Ishikawa (cell line): ENCODE data around the gene ARHGEF7.

ENCODE experiments used
- CEBPB ChIP-seq: IDR thresholded peaks from 2 replicates; pipeline ENCODE4 v1.6.1; 2012
- CREB1 ChIP-seq: IDR thresholded peaks from 2 replicates; pipeline ENCODE4 v1.6.1; 2012; ENCODE audit warnings: low read depth
- EGR1 ChIP-seq: IDR thresholded peaks from 2 replicates; pipeline ENCODE4 v1.6.1; 2012
- EP300 ChIP-seq: IDR thresholded peaks from 2 replicates; pipeline ENCODE4 v1.6.1; 2012; ENCODE audit warnings: borderline replicate concordance
- FOXM1 ChIP-seq: IDR thresholded peaks from 2 replicates; pipeline ENCODE4 v1.6.1; 2012; ENCODE audit warnings: low read depth, borderline replicate concordance
- NFIC ChIP-seq: IDR thresholded peaks from 2 replicates; pipeline ENCODE4 v1.6.1; 2012
- RAD21 ChIP-seq: IDR thresholded peaks from 2 replicates; pipeline ENCODE4 v1.6.1; 2012; ENCODE audit warnings: low read depth
- TAF1 ChIP-seq: IDR thresholded peaks from 2 replicates; pipeline ENCODE4 v1.6.1; 2012; ENCODE audit warnings: low read depth, mild to moderate bottlenecking
- TCF12 ChIP-seq: IDR thresholded peaks from 2 replicates; pipeline ENCODE4 v1.6.1; 2012; ENCODE audit warnings: low read depth
- TEAD4 ChIP-seq: IDR thresholded peaks from 2 replicates; pipeline ENCODE4 v1.6.1; 2012
- YY1 ChIP-seq: IDR thresholded peaks from 2 replicates; pipeline ENCODE4 v1.6.1; 2012; ENCODE audit warnings: low read depth
- ZBTB7A ChIP-seq: IDR thresholded peaks from 2 replicates; pipeline ENCODE4 v1.6.1; 2012; ENCODE audit warnings: low read depth
- TF ChIP-seq, protein P1 (sequence below): IDR thresholded peaks from 2 replicates; pipeline ENCODE4 v1.6.1; 2012
- TF ChIP-seq, protein P2 (sequence below): IDR thresholded peaks from 2 replicates; pipeline ENCODE4 v1.6.1; 2012; ENCODE audit warnings: low read depth, mild to moderate bottlenecking
- TF ChIP-seq, protein P3 (sequence below): IDR thresholded peaks from 2 replicates; pipeline ENCODE4 v1.6.1; 2012

ARHGEF7 gene

DNA sequence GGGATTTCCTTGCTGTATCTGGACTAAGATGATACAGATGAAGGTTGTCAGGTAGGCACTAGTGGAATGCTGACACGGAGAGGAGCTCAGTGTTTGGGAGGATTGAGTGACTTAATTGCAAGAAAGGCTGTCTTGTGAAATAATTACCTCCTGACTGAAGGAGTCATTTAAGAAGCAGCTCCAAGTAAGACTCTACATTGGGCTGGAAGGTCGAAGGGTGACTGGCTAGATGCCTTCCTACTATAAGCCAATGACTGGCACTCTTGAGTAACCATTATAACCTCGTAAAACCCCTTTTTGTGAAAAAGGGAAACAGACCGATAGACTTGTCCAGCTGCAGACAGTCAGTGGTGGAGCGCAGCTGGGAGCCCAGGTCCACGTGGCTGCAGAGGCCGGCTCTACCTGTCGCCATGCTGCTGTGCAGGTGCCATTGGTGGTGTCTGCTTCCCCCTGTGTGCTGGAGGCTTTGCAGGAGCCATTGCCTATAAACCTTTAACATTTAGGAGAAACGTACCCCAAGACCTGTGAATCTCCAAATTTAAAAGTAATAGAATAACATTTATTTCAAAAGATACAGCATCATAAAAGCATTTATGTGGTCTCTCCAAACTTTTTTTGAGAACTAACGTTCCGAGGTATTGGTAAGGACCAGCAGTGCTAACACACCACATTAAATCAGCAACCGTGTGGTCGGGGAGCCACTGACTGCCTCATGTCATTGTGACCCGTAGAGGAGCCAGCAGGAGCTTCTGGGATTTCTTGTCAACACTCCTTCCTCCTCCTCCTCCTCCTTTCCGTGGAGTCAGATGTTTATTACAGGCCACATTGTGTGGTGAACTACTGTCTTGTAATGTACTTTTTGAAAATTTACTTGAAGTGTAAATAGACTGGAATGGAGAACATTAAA is 124.9 kb downstream of the ARHGEF7 start:
- no peak for TF ChIP-seq ZBTB7A
- TF ChIP-seq, protein P1, sequence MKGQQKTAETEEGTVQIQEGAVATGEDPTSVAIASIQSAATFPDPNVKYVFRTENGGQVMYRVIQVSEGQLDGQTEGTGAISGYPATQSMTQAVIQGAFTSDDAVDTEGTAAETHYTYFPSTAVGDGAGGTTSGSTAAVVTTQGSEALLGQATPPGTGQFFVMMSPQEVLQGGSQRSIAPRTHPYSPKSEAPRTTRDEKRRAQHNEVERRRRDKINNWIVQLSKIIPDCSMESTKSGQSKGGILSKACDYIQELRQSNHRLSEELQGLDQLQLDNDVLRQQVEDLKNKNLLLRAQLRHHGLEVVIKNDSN = no peak
- no peak for TF ChIP-seq TEAD4
- TF ChIP-seq CEBPB = no peak
- TF ChIP-seq, protein P2, sequence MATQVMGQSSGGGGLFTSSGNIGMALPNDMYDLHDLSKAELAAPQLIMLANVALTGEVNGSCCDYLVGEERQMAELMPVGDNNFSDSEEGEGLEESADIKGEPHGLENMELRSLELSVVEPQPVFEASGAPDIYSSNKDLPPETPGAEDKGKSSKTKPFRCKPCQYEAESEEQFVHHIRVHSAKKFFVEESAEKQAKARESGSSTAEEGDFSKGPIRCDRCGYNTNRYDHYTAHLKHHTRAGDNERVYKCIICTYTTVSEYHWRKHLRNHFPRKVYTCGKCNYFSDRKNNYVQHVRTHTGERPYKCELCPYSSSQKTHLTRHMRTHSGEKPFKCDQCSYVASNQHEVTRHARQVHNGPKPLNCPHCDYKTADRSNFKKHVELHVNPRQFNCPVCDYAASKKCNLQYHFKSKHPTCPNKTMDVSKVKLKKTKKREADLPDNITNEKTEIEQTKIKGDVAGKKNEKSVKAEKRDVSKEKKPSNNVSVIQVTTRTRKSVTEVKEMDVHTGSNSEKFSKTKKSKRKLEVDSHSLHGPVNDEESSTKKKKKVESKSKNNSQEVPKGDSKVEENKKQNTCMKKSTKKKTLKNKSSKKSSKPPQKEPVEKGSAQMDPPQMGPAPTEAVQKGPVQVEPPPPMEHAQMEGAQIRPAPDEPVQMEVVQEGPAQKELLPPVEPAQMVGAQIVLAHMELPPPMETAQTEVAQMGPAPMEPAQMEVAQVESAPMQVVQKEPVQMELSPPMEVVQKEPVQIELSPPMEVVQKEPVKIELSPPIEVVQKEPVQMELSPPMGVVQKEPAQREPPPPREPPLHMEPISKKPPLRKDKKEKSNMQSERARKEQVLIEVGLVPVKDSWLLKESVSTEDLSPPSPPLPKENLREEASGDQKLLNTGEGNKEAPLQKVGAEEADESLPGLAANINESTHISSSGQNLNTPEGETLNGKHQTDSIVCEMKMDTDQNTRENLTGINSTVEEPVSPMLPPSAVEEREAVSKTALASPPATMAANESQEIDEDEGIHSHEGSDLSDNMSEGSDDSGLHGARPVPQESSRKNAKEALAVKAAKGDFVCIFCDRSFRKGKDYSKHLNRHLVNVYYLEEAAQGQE = no peak
- no peak for TF ChIP-seq YY1
- TF ChIP-seq, protein P3, sequence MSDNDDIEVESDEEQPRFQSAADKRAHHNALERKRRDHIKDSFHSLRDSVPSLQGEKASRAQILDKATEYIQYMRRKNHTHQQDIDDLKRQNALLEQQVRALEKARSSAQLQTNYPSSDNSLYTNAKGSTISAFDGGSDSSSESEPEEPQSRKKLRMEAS = no peak
- no peak for TF ChIP-seq RAD21
- TF ChIP-seq CREB1 = no peak
- no peak for TF ChIP-seq NFIC
- TF ChIP-seq EP300 = no peak
- no peak for TF ChIP-seq TCF12
- TF ChIP-seq FOXM1 = no peak
- TF ChIP-seq TAF1 = no peak
- no peak for TF ChIP-seq EGR1

DNA sequence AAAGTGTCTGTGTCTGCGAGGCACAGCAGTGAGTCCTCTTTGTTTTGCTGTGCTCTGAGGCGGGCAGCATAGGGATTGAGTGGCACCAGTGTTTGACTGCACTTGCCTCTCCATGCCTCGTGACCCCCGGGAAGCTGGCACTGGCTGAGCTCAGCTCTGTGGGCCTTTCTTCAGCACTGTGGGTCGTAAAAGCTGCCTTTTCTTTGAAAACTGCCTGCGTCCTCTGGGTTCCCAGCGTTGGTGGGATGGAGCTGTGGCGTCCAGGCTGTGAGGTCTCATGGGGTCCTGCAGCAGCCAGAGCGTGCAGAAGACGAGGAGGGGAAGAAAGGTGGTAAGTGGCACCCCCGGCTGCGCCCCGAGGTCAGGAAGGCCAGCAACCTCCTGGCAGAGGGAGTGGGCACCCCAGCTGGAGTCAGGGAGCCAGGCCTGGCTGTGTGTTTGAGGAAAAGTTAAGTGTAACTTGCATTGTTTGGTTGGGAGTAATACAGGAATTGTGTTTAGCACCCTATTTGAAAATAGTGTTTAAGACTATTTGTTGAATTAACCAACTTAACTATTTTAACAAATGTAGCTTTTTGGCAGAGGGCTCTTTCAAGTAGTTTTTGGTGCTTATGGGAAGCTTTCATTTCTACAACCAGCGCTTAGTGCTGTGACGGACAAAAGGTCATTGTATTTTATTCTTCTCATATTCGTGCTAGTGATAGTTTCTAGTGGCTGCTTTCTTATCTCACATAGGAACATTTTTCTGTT is 126.1 kb downstream of the ARHGEF7 start:
- TF ChIP-seq, protein P2 = no peak
- TF ChIP-seq NFIC (no peak), RAD21 (no peak), CREB1 (no peak), CEBPB (no peak), TCF12 (no peak), EP300 (no peak), EGR1 (no peak)
- TF ChIP-seq, protein P1 = no peak

DNA sequence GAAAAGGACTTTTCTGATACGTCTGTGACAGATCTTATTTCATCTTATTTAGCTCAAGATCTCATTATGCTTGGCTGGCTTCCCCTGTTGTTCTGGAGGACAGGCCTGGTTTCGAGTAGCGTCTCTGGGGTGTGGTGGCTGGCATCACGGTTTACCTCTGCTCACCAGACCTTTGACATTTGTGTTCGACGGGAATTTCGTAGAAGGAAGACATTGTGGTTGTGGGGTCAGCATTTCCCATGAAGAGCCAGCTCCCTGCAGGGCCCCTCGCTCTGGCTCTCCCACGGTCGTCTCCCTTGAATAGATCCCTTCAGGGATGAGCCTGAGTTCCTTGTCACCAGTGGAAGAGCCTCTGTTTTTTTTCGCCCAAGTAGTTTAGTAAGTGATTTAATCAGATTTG is 126.8 kb downstream of the ARHGEF7 start:
- TF ChIP-seq, protein P1 = no peak
- TF ChIP-seq NFIC = no peak
- TF ChIP-seq FOXM1 = no peak
- no peak for TF ChIP-seq ZBTB7A
- TF ChIP-seq CEBPB = no peak
- no peak for TF ChIP-seq TAF1
- no peak for TF ChIP-seq EGR1
- no peak for TF ChIP-seq YY1
- TF ChIP-seq EP300 = no peak

DNA sequence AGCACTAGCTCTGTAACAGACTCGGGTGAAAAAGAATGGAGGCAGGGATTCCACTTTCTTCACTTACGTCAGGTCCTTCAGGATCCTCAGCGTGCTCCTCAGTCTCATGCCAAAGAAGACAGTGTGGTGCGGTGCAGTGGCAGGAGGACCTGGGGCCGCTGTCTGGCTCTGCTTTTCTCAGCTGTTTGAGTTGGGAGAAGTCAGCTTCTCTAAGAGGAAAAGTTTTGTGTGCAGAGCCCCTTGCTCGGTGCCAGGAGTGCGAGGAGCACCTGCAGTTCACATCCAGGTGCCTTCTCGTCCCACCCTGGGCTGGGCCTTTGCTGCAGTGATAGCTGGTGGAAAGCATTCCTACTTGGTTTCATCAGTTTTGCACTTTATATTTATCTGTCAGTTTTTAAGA is 127.5 kb downstream of the ARHGEF7 start:
- TF ChIP-seq, protein P2 = no peak
- TF ChIP-seq YY1 (no peak), NFIC (no peak), TCF12 (no peak)
